Activated T-cell treated with anti-CD3 and anti-CD28 coated beads for 48 hours (primary cell): ENCODE data around the gene PHACTR3.

Source experiments
- DNase-seq: peaks from one replicate; pipeline ENCODE4 v3.0.0-alpha.2; 2020; ENCODE audit warnings: low read depth

PHACTR3 gene

DNA sequence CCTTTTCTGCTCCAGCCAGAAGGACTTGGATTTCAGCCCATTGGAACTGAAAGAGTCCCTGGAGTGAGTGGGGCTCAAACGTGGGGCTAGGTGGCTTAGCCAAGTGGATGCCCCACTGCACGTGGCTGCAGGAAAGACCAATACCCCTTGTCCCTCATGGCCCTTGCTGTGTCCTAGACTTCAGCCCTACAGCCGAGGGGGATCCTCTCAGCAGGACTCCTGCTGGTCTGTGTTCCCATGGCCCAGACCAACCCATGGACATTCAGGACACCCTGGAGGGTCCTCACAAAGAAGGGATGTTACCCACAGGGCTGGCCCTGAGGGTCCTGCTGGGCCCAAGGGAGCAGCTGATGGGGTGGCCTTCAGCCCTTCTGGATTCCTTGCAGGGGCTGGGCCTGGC, 30.0 kb upstream of the PHACTR3 start:
- no peak for DNase-seq

DNA sequence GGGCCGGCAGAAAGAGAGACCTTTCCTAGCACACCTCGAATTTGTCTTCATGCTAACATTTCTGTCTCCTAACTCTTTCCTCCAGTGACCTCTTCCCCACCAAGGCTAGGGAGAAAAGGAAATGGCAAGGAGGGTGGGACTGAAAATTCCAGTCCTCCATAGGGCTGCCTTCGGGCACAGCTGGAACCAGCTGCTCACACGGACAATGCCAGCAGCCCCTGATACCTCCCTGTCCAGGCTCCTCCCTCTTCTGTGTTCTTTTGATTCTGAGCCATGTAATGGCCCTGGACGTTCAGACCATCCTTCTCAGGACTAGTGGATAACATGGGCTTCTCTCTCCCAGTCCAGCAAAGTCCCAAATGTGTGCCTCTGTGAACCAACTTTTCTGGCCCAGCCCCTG, 29.1 kb upstream of the PHACTR3 start:
- no peak for DNase-seq

DNA sequence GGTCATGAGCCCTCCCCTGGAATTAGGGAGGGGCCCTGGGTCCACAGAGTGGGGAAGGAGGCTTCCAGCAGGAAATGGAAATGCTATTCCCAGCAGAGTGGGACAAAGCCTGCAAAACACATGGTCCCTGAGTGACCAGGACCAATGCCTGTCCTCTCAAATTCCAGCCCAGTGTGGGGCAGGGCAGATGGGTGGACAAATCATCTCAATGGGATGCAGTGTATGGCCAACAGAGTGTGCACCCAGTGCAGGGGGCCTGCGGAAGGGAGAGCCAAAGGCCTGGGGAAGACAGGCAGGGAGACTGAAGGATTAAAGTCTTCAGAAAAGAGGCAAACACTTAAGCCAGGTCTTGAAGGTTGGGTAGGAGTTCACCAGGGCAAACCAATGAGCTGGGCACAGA, 28.7 kb upstream of the PHACTR3 start:
- DNase-seq, result no peak

DNA sequence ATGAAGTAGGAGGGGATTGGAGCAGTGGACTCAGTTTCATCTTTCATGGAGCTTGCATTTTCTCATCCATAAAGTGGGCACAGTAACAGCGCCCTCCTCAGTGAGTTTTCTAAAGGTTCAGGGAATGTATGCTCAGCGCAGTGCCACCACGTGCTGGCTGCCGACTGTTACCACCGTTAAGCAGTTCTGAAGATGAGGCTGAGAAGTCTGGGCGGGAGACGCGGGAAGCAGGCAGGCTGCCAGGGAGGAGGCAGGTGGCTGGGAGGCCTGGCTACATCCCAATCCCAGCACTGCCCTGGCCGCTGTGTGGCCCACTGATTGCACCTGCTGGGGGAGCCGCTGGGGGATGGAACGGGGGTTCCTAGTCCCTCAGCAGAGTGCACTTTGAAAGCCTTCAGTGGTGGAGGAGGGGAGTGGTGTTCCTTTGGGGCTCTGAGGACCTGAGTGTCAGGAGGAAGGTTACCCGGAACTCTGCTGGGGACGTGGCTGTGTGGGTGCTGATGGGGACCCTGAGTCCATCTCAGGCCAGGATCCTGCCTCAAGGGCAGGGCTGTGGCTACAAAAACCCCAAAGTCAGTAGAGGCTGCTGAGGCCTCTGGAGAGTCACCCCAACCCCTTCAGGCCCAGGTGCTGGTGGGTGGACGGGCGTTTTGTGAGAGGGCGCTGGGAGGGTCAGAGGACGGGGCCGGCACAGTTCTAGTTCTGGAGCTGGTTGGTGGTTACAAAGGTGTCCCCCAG, 28.0 kb upstream of the PHACTR3 start:
- DNase-seq, result no peak

DNA sequence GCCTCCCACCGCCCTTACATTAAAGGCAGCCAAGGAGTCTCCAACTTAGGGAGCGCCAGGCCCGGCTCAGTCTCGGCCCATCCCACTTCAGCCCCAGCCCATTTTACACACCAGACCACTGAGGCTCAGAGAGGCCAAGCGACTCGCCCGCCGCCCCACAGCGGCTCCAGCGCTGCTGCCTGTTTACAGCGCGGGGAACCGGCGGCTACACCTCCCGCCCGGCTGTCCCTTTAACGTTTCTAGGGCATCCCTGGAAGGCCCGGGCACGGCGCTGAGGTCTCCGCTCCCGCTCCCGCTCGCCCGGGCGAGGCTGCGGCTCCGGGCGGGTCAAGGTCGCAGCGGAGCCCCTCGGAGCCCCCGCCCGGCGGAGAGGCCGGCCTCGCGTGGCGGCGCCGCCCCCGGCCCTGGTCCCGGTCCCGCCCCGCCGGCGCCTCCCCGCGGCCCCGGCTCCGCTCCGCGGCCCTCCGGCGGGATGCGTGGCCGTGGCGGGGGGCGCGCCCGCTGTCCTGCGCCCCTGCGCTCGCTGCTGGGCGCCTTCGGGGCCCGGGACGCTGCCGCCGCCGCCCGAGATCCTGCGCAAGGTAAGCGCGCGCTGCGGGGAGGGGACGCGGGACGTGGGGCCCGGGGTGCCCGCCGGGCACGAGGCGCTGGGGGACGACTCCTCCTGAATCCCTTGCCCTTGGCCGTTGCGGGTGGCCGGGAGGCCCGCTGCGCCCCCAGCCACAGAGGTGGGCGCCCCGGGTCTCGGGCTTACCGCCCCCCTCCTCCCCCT, 27.1 kb upstream of the PHACTR3 start:
- no peak for DNase-seq

DNA sequence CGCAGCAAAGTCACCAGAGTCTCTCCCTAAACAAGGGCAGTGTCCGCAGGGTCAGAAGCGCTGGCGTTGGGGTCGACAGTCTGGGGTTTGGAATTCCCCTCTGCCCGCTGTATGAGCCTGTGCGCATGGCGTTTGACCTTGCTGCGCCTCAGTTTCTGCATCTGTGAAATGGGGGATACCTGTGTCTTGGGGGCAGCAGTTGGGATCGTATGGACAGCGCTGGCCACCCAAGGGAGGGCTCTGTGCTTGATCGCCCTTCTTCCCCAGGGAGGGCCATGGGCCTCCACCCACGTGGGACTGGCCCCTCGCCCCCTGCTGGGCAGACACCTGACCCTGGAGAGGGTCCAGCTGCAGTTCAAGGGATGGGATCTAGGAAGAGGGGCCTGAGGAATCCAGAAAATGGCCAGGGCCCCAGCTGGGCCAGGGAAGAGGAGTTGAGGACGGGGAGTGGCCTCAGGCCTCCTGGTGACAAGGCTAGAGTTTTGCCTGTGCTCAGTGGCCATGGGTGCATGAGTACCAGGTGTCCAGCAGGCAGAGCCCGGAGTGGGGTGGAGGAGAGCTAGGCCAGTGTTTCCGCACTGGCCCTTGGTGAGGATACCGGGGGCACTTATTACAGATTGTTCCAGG, 26.4 kb upstream of the PHACTR3 start:
- no peak for DNase-seq

DNA sequence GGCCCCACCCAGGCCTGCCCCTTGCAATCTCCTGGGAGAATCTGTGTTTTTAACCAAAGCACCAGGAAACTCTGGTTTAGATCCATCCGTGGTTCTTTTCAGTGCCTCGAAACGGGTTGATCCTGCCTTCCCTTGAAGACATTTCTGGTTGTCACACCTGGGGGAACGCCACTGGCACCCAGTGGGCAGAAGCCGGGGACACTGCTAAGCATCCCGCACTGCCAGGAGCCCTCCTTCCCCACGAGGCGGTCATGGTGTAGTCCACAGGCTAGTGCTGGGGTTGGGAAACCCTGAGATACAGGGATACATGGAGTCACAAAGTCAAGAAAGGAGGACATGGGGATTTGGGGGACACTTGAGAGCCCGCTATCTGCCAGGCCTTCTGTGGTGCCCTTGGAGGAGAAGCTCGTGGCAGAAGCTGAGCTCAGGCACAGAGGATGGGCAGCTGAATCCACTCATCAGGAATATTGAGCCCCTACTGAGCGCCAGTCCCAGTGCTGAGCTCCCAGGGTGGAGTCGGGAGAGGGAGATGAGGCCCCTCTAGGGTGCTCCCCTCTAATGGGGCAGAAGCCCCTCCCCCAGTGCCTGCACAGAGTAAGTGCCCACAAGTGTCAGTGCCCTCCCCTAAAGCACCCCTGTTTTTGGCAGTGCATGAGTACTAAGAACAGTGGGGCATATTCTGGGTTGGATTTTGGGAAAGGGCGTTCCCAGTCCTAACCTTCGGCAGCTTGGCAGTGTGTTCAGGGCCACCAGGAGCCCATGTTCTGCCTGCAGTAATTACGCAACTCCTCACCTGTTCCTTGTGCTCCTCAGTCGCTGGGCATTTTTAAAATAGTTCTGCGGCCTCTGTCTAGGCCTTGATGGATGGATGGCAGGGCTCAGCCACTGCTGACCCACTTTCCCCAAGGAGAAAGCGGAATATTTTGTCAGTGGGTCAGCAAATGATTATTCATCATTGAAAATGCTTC, 25.6 kb upstream of the PHACTR3 start:
- DNase-seq, result no peak

DNA sequence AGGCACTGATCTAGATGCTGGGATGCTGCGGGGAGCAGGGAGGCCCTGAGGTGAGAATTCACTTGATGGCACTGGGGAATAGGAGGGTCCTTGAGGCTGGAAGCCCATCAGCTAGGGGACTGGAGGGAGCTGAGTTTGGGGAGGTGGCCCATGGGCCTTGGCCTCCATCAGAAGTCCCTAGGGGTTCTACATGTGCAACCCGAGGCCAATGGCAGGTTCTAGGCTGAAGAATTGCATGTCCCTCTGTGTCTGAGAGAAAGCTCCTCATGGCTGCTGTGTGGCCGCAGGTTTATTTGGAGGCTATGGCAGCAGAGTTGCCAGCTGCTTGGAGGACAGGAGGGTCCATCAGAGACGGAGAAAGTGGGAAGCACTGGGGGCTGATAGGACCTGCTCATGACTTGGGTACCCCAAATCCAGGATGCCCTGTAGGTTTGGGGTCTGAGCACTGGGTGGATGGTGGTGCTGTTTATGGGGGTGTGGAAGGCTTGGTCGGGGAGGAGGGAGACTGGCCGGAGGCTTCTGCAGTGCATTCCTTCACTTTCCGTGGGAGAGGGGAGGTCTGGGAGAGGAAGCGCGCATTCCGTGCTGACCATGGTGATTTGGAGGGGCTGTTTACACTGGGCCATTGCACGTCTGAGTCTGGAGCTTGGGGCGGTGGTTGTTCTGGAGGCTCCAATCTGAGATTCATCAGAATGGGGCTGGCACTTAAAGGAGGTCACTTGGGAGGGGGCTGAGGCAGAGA, 24.8 kb upstream of the PHACTR3 start:
- DNase-seq, result no peak

DNA sequence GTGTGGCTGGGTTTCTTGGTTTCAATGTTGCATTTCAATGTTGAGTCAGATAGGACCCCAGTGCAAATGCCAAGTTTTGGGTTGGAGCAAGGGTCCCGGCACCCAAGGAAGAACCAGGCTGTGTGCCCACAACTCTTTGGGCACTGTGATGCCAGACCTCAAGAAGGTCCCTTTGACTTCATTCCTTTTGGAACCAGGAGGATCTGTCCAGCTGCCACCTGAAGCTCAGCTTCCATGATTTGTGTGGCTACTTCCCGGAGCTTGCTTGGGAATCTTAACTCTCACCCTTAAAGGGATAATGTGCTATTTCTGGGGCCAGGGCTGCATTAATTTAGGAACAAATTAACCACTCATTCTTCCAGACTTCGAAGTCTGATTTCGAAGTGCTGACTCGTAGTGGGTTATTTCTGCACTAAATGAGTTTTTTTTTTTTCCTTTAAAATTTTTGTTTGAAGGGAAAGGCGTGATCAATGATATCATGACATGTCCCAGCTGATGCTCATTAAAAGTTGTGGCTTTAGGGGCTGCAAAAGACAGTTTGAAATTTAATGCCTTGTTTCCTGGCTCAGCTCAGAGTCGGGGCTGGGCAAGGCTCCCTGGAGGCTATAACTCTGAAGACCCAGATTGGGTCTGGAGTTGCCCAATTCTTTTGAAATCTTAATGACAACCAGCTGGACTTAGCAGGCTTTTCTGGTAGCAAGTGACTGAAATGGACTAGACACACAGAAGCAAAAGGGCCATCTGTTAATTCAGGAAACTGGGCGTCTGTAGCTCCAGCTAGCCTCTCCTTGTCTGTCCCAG, 24.0 kb upstream of the PHACTR3 start:
- DNase-seq, result no peak

DNA sequence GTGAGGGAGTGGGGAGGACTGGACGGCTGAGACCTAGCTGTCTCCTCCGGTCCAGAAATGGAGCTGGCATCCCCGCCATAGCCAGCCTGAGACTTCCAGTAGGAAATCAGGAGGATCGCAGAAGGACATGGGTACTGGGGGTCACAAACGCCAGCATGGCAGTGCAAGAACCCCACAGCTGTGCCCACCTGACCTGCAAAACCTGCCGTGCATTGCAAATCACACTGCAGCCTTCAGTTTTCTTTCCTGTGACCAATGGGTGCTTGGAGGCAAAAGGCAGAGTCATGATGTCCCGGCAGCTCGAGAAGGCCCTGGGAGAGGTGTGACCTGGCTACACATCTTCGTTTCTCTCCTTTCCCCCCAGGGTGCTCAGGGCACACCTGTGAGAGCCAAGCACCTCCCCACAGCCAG, 23.3 kb upstream of the PHACTR3 start:
- DNase-seq, result no peak

DNA sequence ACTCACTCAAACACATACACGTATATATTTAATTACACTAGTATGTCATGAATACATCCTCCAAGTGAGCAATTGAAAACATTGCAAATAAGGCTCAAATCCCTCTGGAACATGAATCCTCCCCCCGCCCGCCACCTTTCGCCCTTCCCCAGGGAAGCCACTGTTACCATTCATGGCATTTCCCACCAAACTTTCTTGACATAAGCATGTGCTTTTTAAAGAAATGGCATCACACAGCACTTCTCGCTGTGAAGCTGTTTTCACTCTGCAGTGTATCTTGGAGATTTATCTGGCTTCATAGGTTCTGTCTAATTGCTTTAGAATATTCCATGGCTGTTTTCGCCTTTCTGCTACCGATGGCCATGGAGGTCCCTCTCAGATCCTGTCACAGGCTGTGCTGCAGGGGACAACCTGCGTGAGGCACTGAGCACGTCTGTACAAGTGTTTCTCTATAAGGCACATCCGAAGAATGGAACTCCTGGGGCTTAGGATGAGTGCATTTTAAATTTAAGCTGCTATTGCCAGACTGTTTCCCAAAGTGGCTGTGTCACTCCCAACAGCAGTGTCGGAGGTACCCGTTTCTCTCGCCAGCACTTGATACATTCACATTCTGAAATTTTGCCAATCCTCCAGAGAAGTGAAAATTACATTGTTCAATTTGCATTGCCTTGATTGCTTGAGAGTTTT, 22.2 kb upstream of the PHACTR3 start:
- no peak for DNase-seq

DNA sequence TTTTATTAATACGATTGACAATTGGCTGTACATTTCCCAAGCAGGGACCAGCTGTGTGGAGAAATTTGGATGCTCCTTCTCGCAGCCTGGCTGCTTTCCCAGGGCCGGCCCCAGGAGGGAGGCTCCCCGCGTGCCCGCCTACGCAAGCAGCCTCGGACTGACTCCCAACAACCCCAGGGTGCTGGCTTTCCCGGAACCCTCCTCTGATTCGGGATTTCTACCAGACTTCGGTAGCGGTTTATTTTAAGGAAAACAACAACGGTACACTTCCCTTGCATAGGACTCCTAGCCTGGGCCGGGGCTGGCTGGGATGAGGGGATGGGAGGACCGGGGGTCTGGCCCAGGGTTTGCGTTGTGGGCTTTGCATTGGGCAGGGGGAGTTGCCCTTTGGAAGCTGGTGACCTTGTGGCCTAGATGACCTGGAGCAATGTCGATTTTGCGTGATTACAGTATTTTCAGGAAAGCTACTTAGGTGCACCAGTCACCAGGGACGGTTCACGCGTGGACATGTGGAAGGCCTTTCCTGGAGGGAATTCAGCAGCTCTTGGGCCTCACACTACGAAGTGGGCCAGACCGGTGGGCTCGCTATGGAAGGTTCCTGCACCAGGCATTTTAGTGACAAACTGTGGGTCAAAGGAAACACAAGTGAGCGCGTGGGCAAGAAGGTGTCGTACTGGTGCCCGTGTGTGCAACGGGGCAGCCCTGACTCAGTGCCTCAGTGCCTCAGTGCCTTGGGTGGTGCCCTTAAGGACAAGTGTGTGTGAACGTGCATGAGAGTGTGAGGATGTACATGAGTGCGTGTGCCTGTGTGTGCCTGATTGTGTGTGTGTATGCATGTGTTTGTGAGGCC, 20.7 kb upstream of the PHACTR3 start:
- DNase-seq, result no peak

DNA sequence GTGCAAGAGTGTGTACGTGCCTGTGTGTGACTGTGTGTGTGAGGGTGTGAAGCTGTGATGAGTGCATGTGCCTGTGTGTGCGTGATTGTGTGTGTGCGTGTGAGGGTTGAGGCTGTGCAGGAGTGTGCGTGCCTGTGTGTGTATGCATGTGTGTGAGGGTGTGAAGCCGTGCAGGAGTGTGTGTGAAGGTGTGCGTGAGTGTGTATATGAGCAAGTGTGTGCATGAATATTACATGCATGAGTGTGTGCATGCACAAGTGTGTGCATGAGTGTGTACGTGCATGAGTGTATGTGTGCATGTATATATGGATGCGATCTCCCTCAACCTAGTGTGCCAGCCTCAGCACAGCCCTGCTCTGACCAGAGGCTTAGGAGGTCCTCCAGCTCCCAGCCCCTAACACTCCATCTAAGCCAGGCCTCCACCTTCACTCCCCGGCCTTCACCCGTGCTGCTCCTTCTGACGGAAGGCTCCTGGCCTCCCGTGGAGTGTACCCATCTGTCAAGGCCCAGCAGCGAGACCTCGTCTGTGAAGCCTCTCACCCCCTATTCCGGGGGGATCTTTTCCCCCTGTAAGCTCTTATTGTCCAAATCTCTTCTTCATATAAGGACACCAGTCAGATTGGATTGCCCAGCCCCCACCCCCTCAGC, 19.9 kb upstream of the PHACTR3 start:
- DNase-seq, result no peak

DNA sequence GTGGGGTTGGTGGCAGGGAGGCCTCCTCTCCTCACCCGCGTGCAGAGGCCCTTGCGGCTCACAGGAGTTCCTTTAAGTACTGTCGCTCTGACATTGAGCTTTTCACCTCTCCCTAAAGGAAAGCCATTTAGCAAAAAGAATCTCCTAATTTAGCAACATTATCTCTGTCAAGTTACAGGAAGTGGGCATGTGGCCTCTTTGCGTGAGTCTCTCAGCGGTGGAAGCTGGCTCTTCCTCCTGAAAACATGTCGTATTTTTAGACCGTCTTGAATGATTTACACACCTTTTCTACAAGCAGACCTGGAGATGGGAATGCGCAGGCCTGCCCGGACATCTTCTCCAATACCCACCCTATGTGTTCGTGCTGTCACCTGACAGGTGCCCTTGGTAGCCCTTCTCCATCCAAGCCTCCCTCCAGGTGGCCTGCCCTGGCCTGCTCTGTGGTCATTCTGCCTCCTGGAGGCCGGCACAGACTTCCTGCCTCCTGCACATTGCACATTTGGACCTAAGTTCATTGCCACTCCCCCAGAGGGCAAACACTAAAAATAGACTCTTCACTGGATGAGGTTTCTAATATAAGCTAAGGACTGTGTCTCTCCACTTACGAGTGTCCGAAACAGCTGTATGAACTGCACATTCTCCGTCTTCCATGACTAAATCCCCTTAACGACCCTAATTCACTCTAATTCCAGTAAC, 18.5 kb upstream of the PHACTR3 start:
- no peak for DNase-seq

DNA sequence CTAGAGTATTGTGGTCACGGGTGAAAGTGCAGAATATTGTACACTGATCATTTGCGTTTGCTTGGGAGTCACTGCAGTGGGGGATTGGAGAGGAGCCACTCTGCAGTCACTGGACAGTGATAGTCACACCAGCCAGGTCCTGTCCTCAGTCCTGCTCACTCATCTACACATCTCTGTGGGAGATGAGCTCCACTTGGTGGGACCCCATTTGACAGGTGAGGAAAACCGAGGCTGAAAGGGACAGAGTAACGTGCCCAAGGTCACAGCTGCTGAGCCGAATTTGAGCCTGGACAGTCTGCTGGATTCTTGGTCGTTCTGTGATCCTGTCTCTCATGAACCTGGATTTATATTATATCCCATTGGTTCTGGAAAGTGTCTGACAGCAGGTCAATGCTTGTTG, 17.7 kb upstream of the PHACTR3 start:
- DNase-seq, result no peak

DNA sequence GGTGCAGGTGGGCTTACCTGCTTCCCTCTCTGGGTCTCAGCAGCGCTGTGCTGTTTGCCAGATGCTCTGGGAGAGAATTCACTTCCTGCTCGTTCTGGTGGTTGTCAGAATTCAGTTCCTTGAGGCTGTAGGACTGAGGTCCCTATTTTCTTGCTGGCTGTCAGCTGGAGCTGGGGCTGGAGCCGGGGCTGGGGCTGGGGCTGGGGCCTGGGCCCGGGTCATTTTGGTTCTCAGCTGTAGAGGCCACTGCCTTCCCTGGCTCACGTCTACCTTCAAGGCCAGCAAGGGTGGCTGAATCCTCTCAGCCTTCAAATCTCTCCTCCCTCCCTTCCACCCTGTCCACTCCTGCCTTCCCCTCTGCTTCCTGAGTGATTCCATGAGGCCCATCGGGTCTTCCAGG, 16.8 kb upstream of the PHACTR3 start:
- no peak for DNase-seq

DNA sequence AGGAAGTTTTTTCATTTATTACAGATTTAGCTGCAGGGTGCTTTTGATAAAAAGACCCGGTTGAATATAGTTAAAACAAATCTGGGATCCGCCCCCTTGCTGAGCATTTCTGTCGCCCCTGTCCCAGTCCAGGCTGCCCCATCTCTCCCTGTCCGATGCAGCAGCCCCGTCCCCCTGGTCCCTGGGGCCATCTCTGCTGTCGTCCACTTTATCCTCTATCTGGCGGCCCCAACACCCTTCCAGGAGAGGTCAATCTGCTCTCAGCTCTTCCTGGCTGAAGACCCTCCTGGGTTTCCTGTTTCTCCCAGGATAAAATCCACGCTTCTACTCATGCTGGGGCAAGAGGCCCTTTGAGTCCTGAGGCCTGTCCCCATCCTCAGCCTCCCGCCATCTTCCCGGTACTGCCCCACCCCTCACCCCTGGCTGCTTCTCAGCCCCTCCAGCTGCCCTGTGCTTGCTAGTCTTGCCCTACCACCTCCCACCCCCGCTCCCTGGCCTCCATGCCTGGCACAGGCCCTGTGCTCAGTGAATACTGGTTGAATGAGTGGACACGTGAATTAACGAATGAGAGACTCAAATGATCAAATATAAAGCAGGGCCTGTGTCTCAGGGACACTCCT, 16.0 kb upstream of the PHACTR3 start:
- no peak for DNase-seq
